Measurements from ENCODE around the gene LCA5. TPM values are rescaled to one million over a fixed set of nuclear protein-coding genes. Genes with fewer than 3 reads are reported as not detected.
"Not testable (repeated sequence)": the region's sequence is repeated elsewhere in the genome, so short reads cannot be mapped to it uniquely, and the experiment has no call there.

Gene LCA5
- total RNA-seq, 3 donors from 2014 or later = 8.0 to 15.2 (median 8.2) TPM

GRCh38 chr6:79446006-79446405 lies 91.2 kb downstream of the LCA5 start:
- H3K27me3 ChIP-seq = no peaks in the 10 kb centered on the region
- H3K36me3 ChIP-seq = no peaks in the 10 kb centered on the region
- H3K9me3 ChIP-seq = no peaks in the 10 kb centered on the region
- H3K4me3 ChIP-seq = no peak overlapping the region
- intact Hi-C loops (cut with DNase I; ENCODE audit: low total_unique reads) = no loop called here
- no peak for TF ChIP-seq POLR2A (IDR thresholded peaks at IDR 0.05)
- TF ChIP-seq, protein P1, sequence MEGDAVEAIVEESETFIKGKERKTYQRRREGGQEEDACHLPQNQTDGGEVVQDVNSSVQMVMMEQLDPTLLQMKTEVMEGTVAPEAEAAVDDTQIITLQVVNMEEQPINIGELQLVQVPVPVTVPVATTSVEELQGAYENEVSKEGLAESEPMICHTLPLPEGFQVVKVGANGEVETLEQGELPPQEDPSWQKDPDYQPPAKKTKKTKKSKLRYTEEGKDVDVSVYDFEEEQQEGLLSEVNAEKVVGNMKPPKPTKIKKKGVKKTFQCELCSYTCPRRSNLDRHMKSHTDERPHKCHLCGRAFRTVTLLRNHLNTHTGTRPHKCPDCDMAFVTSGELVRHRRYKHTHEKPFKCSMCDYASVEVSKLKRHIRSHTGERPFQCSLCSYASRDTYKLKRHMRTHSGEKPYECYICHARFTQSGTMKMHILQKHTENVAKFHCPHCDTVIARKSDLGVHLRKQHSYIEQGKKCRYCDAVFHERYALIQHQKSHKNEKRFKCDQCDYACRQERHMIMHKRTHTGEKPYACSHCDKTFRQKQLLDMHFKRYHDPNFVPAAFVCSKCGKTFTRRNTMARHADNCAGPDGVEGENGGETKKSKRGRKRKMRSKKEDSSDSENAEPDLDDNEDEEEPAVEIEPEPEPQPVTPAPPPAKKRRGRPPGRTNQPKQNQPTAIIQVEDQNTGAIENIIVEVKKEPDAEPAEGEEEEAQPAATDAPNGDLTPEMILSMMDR (IDR thresholded peaks at IDR 0.05) = no peak
- no peak for TF ChIP-seq POLR2AphosphoS5 (IDR thresholded peaks at IDR 0.05)
- no peak for DNase-seq (ENCODE audit: low spot score in 2 of 2)
- no peak overlapping the region for H3K27ac ChIP-seq
- H3K4me1 ChIP-seq = no peaks in the 10 kb centered on the region

DNA sequence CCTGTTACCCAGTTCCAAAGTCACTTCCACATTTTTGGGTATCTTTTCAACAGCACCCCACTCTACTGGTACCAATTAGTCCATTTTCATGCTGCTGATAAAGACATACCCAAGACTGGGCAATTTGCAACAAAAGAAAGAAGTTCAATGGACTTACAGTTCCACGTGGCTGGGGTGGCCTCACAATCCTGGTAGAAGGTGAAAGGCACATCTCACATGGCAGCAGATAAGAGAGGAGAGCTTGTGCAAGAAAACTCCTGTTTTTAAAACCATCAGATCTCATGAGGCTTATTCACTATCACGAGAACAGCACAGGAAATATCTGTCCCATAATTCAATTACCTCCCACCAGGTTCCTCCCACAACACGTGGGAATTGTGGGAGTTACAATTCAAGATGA lies 93.4 kb downstream of the LCA5 start:
- H3K4me3 ChIP-seq; DNase-seq (ENCODE audit: low spot score in 2 of 2); intact Hi-C loops (cut with DNase I; ENCODE audit: low total_unique reads); H3K4me1 ChIP-seq; H3K27me3 ChIP-seq; H3K9me3 ChIP-seq; H3K36me3 ChIP-seq; H3K27ac ChIP-seq: not testable (repeated sequence)

DNA sequence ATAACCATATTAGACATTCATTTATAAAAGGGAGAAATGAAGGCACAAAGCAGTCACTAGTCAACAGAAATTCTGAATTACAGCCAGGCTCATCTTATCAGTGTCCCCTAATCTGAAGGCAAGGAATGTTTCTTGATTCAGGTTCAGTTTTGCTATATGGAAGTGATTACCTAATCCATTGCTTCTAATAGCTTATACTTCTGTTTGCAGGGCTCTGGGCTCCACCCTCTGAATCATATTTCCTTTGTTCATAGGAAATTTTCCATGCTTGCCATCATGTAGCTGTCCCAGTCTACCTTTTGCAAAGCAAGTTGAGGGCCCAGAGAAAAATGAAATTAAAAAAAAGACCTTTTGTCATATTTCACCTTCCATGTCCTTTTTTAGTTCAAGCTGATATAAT lies 96.0 kb downstream of the LCA5 start:
- no peaks in the 10 kb centered on the region for H3K4me1 ChIP-seq
- TF ChIP-seq, protein P1 (IDR thresholded peaks at IDR 0.05) = no peak
- no peak for TF ChIP-seq POLR2AphosphoS5 (IDR thresholded peaks at IDR 0.05)
- no peak for TF ChIP-seq POLR2A (IDR thresholded peaks at IDR 0.05)
- no peaks in the 10 kb centered on the region for H3K9me3 ChIP-seq
- no peaks in the 10 kb centered on the region for H3K36me3 ChIP-seq
- no peak overlapping the region for H3K4me3 ChIP-seq
- no peaks in the 10 kb centered on the region for H3K27me3 ChIP-seq
- H3K27ac ChIP-seq = no peak overlapping the region
- DNase-seq (ENCODE audit: low spot score in 2 of 2) = no peak
- intact Hi-C loops (cut with DNase I; ENCODE audit: low total_unique reads) = no loop called here

DNA sequence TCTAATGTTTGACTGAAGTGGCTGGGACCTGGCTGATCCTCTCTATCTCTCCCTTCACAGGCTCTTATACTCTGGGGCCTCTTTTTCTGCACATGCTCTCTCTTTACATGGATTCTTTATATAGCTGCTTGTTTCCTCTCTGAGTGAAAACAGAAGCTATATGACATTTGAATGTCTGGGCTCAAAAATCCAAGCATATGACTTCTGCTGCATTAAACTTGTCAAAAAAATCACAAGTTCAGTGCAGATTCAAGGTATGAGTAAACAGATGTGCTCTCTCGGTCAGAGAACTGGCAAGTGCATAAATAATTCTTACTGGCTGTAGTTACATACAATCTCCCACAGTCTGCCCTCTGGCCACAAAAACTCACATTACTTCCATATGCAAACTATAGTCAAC lies 96.6 kb downstream of the LCA5 start:
- no peaks in the 10 kb centered on the region for H3K4me1 ChIP-seq
- H3K27me3 ChIP-seq = no peaks in the 10 kb centered on the region
- H3K4me3 ChIP-seq = no peak overlapping the region
- intact Hi-C loops (cut with DNase I; ENCODE audit: low total_unique reads) = no loop called here
- TF ChIP-seq POLR2A (IDR thresholded peaks at IDR 0.05) = no peak
- TF ChIP-seq, protein P1 (IDR thresholded peaks at IDR 0.05) = no peak
- no peak for TF ChIP-seq POLR2AphosphoS5 (IDR thresholded peaks at IDR 0.05)
- H3K9me3 ChIP-seq = no peaks in the 10 kb centered on the region
- no peaks in the 10 kb centered on the region for H3K36me3 ChIP-seq
- DNase-seq (ENCODE audit: low spot score in 2 of 2) = no peak
- no peak overlapping the region for H3K27ac ChIP-seq

DNA sequence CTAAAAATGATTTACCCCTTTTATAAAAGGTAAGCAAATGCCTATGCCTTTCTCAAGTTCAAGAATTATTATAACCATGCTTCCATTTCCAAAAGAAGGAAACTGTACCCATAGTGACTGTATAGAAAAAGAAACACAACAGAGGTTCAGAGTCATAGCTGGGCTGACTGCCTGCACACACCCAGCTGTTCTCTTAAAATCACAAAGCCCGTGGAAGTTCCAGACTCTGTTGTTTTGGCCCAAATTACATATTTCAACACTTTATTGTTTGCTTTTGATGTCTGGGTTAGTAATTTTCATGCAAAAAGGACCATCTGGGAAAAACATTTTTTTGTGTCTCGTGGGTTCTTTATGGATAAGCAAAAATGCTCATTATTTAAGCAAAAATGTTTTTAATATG lies 99.2 kb downstream of the LCA5 start:
- no peaks in the 10 kb centered on the region for H3K4me1 ChIP-seq
- TF ChIP-seq, protein P1 (IDR thresholded peaks at IDR 0.05) = no peak
- TF ChIP-seq POLR2AphosphoS5 (IDR thresholded peaks at IDR 0.05) (no peak), POLR2A (IDR thresholded peaks at IDR 0.05) (no peak)
- H3K4me3 ChIP-seq = no peak overlapping the region
- H3K9me3 ChIP-seq = no peaks in the 10 kb centered on the region
- DNase-seq (ENCODE audit: low spot score in 2 of 2) = no peak
- no peak overlapping the region for H3K27ac ChIP-seq
- no peaks in the 10 kb centered on the region for H3K27me3 ChIP-seq
- H3K36me3 ChIP-seq = no peaks in the 10 kb centered on the region
- intact Hi-C loops (cut with DNase I; ENCODE audit: low total_unique reads) = no loop called here

DNA sequence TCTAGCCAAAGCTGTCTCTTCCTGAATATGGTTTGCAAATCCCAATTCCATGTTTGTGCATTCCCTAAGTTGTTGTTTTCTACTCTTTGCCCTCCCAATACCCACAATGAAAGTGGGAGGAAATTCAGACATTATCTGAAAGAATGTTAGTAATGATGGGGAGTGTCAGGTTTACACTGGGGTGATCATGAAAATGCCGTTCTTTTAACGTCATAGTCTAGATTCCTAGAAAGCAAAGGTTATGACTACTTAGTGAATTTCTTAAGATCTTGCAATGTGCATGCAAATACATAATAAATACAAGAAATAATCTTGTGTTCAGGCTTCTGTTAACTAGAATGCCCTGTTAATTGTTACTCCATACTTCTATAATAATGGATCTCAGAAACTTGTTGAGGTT lies 101.0 kb downstream of the LCA5 start:
- no peak for DNase-seq (ENCODE audit: low spot score in 2 of 2)
- Histone ChIP-seq H3K9me3 (no peaks in the 10 kb centered on the region), H3K4me3 (no peak overlapping the region), H3K27me3 (no peaks in the 10 kb centered on the region), H3K4me1 (no peaks in the 10 kb centered on the region), H3K36me3 (no peaks in the 10 kb centered on the region), H3K27ac (no peak overlapping the region)
- intact Hi-C loops (cut with DNase I; ENCODE audit: low total_unique reads) = no loop called here
- no peak for TF ChIP-seq POLR2AphosphoS5 (IDR thresholded peaks at IDR 0.05)
